Activated naive CD4-positive, alpha-beta T cell treated with anti-CD3 and anti-CD28 coated beads, Interleukin-2, amount 10 ng/mL, durations not matched to agents 7 days and 5 days (primary cell): ENCODE data around the gene RGS7.

Experiments used
- CTCF ChIA-PET: fragments of 350-600 bp; sonication (Branson Sonifier 250); formaldehyde crosslinking; loops from one replicate; lab custom pipeline; 2021; ENCODE audit warnings: antibody characterized with exemption; lab: Charles Lee
- DNase-seq: peaks from one replicate; pipeline ENCODE4 v3.0.0-alpha.2; 2020
- H3K27ac Mint-ChIP-seq: one replicate; pipeline ENCODE4 v1.8.0; 2021; ENCODE audit warnings: mild to moderate bottlenecking, moderate library complexity, mixed read lengths
- H3K27me3 Mint-ChIP-seq: one replicate; pipeline ENCODE4 v1.8.0; 2021; ENCODE audit warnings: mild to moderate bottlenecking, mixed read lengths
- H3K36me3 Mint-ChIP-seq: one replicate; pipeline ENCODE4 v1.8.0; 2021; ENCODE audit warnings: mixed read lengths
- H3K4me1 Mint-ChIP-seq: one replicate; pipeline ENCODE4 v1.8.0; 2021; ENCODE audit warnings: mixed read lengths
- H3K4me3 Mint-ChIP-seq: one replicate; pipeline ENCODE4 v1.8.0; 2021; ENCODE audit warnings: mild to moderate bottlenecking, moderate library complexity, mixed read lengths
- H3K9me3 Mint-ChIP-seq: one replicate; pipeline ENCODE4 v1.8.0; 2021; ENCODE audit warnings: mixed read lengths

Gene RGS7

DNA sequence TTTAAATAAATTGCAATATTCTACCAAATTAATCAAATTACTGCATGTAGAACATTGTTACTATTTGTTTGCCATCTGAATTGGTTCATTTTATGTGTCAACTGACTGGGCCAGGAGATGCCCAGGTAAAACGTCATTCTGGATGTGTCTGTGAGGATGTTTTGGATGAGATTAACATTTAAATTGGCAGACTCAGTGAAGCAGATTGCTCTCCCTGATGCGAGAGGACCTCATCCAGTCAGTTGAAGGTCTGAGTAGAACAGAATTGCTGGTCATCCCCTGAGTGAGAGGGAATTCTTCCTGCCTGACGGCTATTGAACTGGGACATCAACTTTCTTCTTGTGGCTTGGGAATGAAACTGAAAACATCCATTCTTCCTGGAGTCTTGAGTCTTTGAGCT is 623.0 kb downstream of the RGS7 start:
- no peak overlapping the region for H3K4me3 Mint-ChIP-seq
- no peak for DNase-seq
- H3K9me3 Mint-ChIP-seq = no peaks in the 10 kb centered on the region
- CTCF ChIA-PET = no interaction called here
- H3K27ac Mint-ChIP-seq = no peak overlapping the region
- no peaks in the 10 kb centered on the region for H3K4me1 Mint-ChIP-seq
- no peaks in the 10 kb centered on the region for H3K36me3 Mint-ChIP-seq
- H3K27me3 Mint-ChIP-seq = no peaks in the 10 kb centered on the region

- no peaks in the 10 kb centered on the region for H3K9me3 Mint-ChIP-seq
- CTCF ChIA-PET = interaction anchor here (0.5 to 1.5 kb wide), 3 partner anchors 47 to 768 kb away, joined by 3 to 4 read pairs (median 3); no protein-coding TSS in a partner anchor
- no peaks in the 10 kb centered on the region for H3K4me1 Mint-ChIP-seq
- H3K27ac Mint-ChIP-seq = no peak overlapping the region
- no peak for DNase-seq
- H3K36me3 Mint-ChIP-seq = no peaks in the 10 kb centered on the region
- no peak overlapping the region for H3K4me3 Mint-ChIP-seq
- H3K27me3 Mint-ChIP-seq = no peaks in the 10 kb centered on the region
Observed at GRCh38 chr1:240732390-240732789, 624.6 kb downstream of the RGS7 start.
